ENCODE measurements around the gene GVQW3.

GRCh38 chr11:76456571-76456970 lies 75.4 kb downstream of the GVQW3 start:
- TF ChIP-seq CTCF (conservative IDR thresholded peaks at IDR 0.05 in 1 of 2, IDR thresholded peaks at IDR 0.05 in 1 of 2; ENCODE audit: extremely low read depth in 1 of 2, insufficient read depth in 1 of 2, low read depth in 1 of 2, low read length in 2 of 2), result no peak
- TF ChIP-seq EZH2 (IDR thresholded peaks at IDR 0.05; ENCODE audit: borderline replicate concordance, low read length), result no peak

Data from mammary epithelial cell (primary cell).